Spleen (tissue), 7 donors: Measurements from ENCODE around the gene DNAAF5.

Experiments
- POLR2A ChIP-seq, 3 donors: fragments of 450-650 bp; IDR thresholded peaks; one replicate each; pipeline ENCODE4 v1.5.1; 2017; ENCODE audit warnings: antibody characterized with exemption in 3 of 3, mild to moderate bottlenecking in 1 of 3
- TF ChIP-seq, protein P1 (sequence below), 11 experiments: fragments of 200-600 bp in 7 of 11; fragments of 450-650 bp in 4 of 11; sonication (generic) in 4 of 11; IDR thresholded peaks in 8 of 11; conservative IDR thresholded peaks in 3 of 11; 1 replicate in 7 of 11; 2 replicates in 4 of 11; pipeline versions ENCODE4 v1.4.0 to v1.8.0; 2016 to 2021; ENCODE audit warnings: antibody characterized with exemption in 11 of 11, inconsistent platforms in 4 of 11, mild to moderate bottlenecking in 1 of 11
- donor health status: DM: no; HTN: no; CAD: no; lungs with moderate emphysema.
- donor health status: DM: no; HTN: no; CAD: no.
- donor health status: DM: no; HTN: no; CAD: no.

DNA sequence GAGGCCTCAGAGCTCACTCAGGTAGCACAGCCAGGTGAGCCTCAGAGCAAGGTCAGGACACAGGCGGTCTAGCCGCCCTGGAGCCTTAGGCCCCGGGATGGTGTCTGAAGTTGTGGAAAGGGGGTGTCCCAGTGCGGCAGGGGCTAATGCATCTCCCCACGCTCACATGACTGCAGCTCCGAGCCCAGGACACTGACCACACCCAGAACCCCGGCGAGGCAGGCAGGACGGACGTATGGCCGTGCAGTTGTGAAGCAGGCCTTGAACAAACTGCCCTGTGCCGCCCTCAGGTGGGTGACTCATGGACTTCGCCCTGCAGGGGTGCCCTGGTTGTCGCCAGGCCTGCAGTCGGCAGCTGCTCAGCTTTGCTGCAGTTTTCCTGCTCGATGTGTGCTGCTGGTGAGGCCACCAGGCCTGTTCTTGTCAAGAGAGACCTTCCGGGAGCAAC lies 5.6 kb downstream of the DNAAF5 start:
- TF ChIP-seq, protein P1, sequence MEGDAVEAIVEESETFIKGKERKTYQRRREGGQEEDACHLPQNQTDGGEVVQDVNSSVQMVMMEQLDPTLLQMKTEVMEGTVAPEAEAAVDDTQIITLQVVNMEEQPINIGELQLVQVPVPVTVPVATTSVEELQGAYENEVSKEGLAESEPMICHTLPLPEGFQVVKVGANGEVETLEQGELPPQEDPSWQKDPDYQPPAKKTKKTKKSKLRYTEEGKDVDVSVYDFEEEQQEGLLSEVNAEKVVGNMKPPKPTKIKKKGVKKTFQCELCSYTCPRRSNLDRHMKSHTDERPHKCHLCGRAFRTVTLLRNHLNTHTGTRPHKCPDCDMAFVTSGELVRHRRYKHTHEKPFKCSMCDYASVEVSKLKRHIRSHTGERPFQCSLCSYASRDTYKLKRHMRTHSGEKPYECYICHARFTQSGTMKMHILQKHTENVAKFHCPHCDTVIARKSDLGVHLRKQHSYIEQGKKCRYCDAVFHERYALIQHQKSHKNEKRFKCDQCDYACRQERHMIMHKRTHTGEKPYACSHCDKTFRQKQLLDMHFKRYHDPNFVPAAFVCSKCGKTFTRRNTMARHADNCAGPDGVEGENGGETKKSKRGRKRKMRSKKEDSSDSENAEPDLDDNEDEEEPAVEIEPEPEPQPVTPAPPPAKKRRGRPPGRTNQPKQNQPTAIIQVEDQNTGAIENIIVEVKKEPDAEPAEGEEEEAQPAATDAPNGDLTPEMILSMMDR (IDR thresholded peaks at IDR 0.05 in 8 of 11, conservative IDR thresholded peaks at IDR 0.05 in 3 of 11): peak in 6 of 11 experiments; percentile 8 to 47 (median 18)
- no peak for TF ChIP-seq POLR2A (IDR thresholded peaks at IDR 0.05)
